Thoracic aorta (tissue), 2 donors: ENCODE results near the gene DCANP1. TPM values are rescaled to one million over a fixed set of nuclear protein-coding genes. Genes with fewer than 3 reads are reported as not detected.

Experiments used
- ATAC-seq: fragments of 150-250 bp; one replicate; pipeline ENCODE4 v1.8.0; 2017; ENCODE audit warnings: low read depth; ENCODE audit not compliant: insufficient number of reproducible peaks, low FRiP score
- DNase-seq: peaks from one replicate; pipeline ENCODE4 v3.0.0-alpha.2; 2020; ENCODE audit warnings: low spot score
- H3K27ac ChIP-seq, 2 donors: fragments of 200-600 bp; sonication (generic); 1 replicate in 1 of 2; 2 replicates in 1 of 2; pipeline ENCODE4 v1.5.1; 2016; ENCODE audit warnings: mild to moderate bottlenecking in 2 of 2, moderate library complexity in 2 of 2
- H3K27me3 ChIP-seq: fragments of 200-600 bp; sonication (generic); replicated peaks from 2 replicates; pipeline ENCODE4 v1.6.0; 2016; ENCODE audit warnings: mild to moderate bottlenecking; ENCODE audit not compliant: insufficient read depth
- H3K36me3 ChIP-seq: fragments of 200-600 bp; sonication (generic); one replicate; pipeline ENCODE4 v1.5.1; 2016
- H3K4me1 ChIP-seq, 2 donors: fragments of 200-600 bp; sonication (generic); 1 replicate in 1 of 2; 2 replicates in 1 of 2; pipeline versions ENCODE4 v1.5.1 to v1.6.0; 2016; ENCODE audit warnings: low read depth in 2 of 2, mild to moderate bottlenecking in 1 of 2; ENCODE audit not compliant: control insufficient read depth in 1 of 2
- H3K4me3 ChIP-seq: fragments of 200-600 bp; sonication (generic); 2 replicates; pipeline ENCODE4 v1.5.1; 2016; ENCODE audit warnings: mild to moderate bottlenecking
- H3K9me3 ChIP-seq: fragments of 200-600 bp; sonication (generic); 2 replicates; pipeline ENCODE4 v1.5.1; 2016
- total RNA-seq, 2 donors: library from RNA; depleted of rRNA; stranded (reverse); fragments of >200 nt; gene quantifications; one replicate each; pipeline versions ENCODE4 v1.1.0 to v1.2.3, GENCODE V29; 2016
- TF ChIP-seq, protein P1 (sequence below): fragments of 200-600 bp; sonication (generic); IDR thresholded peaks from one replicate; pipeline ENCODE4 v1.5.1; 2019; ENCODE audit warnings: antibody characterized with exemption

The DCANP1 gene
- total RNA-seq, 2 donors from 2014 or later = not detected

DNA sequence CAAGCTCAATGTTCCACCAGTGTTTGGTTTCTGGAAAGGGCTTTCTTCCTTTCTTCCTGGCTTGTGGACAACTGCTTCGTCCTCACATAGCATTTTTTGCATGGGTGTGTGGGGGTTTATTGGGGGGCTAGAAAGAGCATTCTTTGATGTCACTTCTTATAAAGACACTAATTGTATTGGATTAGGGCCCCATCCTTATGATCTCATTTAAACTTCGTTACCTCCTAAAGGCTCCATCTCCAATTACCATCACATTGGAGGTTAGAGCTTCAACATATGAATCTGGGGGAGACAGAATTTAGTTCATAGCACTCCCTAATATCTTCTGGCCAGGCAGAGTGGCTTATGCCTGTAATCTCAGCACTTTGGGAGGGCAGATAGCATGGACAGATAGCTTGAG is 42.1 kb downstream of the DCANP1 start:
- TF ChIP-seq, protein P1, sequence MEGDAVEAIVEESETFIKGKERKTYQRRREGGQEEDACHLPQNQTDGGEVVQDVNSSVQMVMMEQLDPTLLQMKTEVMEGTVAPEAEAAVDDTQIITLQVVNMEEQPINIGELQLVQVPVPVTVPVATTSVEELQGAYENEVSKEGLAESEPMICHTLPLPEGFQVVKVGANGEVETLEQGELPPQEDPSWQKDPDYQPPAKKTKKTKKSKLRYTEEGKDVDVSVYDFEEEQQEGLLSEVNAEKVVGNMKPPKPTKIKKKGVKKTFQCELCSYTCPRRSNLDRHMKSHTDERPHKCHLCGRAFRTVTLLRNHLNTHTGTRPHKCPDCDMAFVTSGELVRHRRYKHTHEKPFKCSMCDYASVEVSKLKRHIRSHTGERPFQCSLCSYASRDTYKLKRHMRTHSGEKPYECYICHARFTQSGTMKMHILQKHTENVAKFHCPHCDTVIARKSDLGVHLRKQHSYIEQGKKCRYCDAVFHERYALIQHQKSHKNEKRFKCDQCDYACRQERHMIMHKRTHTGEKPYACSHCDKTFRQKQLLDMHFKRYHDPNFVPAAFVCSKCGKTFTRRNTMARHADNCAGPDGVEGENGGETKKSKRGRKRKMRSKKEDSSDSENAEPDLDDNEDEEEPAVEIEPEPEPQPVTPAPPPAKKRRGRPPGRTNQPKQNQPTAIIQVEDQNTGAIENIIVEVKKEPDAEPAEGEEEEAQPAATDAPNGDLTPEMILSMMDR = no peak
- Histone ChIP-seq H3K27ac (no peak overlapping the region), H3K4me3 (no peak overlapping the region), H3K9me3 (no peaks in the 10 kb centered on the region), H3K27me3 (no peaks in the 10 kb centered on the region), H3K4me1 (peaks cover 0 to 2% of the 10 kb centered on the region in 2 donors), H3K36me3 (no peaks in the 10 kb centered on the region)
- DNase-seq (no peak), ATAC-seq (no peak)

- no peaks in the 10 kb centered on the region for H3K27me3 ChIP-seq
- TF ChIP-seq, protein P1 = no peak
- ATAC-seq = no peak
- H3K27ac ChIP-seq = no peak overlapping the region
- peaks cover 10 to 13% of the 10 kb centered on the region in 2 donors for H3K4me1 ChIP-seq
- no peak overlapping the region for H3K4me3 ChIP-seq
- no peak for DNase-seq
- no peaks in the 10 kb centered on the region for H3K9me3 ChIP-seq
- H3K36me3 ChIP-seq = no peaks in the 10 kb centered on the region
Measured at GRCh38 chr5:135402031-135402430, 45.1 kb downstream of the DCANP1 start.

GRCh38 chr5:135400866-135401265 is 46.3 kb downstream of the DCANP1 start:
- Histone ChIP-seq H3K36me3 (no peaks in the 10 kb centered on the region), H3K9me3 (no peaks in the 10 kb centered on the region), H3K27ac (no peak overlapping the region), H3K4me1 (peaks cover 13 to 20% of the 10 kb centered on the region in 2 donors), H3K4me3 (no peak overlapping the region), H3K27me3 (no peaks in the 10 kb centered on the region)
- ATAC-seq = no peak
- TF ChIP-seq, protein P1 = no peak
- DNase-seq = no peak

GRCh38 chr5:135399794-135400542 is 47.2 kb downstream of the DCANP1 start:
- Histone ChIP-seq H3K27me3 (no peaks in the 10 kb centered on the region), H3K4me1 (peaks cover 15 to 24% of the 10 kb centered on the region in 2 donors), H3K36me3 (no peaks in the 10 kb centered on the region), H3K27ac (peak overlapping the region; percentile 75 to 79), H3K9me3 (no peaks in the 10 kb centered on the region), H3K4me3 (peak overlapping the region; percentile 79)
- TF ChIP-seq, protein P1 = no peak
- ATAC-seq (no peak), DNase-seq (no peak)

DNA sequence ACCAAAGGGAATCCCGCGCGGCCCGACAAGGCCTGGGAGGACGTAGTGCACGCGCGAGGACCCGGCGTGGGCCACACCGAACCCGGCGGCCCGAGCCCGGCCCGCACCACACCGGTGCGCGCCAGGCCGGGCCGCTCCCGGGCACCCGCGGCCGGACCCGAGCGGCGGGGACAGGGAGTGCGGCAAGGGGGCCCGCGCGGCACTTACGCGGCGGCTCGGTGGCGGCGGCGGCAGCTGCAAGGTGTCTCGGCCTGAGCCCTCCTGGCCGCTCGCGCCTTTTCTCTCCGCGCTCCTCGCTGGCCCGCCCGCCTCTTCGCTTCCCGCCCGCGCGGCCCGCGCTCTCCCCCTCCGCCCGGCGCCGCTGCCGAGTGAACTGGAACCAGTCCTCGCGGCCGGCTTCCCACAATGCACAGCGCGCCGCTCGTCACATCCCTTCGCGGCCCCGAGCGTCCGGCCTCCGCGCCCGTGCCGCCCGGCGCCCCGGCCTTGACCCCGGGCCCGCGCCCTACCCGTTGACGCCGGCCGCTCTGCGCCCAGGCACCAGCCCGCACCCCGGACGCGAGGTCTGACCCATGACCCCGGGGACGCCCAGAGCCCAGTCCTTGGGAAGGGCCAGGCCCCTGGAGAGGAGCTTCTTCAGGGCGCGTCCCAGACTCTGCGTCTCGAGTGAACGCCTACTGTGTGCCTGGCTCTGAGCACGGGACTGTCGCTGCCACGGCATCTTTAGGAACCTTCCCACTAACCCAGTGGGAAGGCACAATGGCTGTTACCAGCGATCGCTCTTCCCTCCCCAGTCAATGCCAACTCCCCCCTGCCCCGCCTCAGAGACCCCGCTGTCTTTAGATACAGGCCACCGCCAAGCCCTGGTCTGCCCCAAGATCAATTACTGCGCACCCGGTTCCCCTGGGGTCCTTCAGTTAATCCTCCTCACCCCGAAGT is 48.0 kb downstream of the DCANP1 start, which contains the start of gene MACROH2A1:
Gene MACROH2A1, minus strand, starts transcription at position 377 of the 939 bp plus-strand sequence. CDS start 10,138 bp downstream, outside the sequence.
- TF ChIP-seq, protein P1 = no peak
- Histone ChIP-seq H3K36me3 (no peaks in the 10 kb centered on the region), H3K4me3 (peak within 1 kb of the TSS; percentile 79), H3K27me3 (no peaks in the 10 kb centered on the region), H3K9me3 (no peaks in the 10 kb centered on the region), H3K27ac (peak within 1 kb of the TSS; percentile 75 to 79), H3K4me1 (peaks cover 20 to 33% of the 10 kb centered on the region in 2 donors)
- ATAC-seq (peak; percentile 90), DNase-seq (peak; percentile 66)
